ENCODE results near the gene TUT7. TPM values are rescaled to one million over a fixed set of nuclear protein-coding genes. Genes with fewer than 3 reads are reported as not detected.

Gene TUT7
- polyA plus RNA-seq, 3 donors: 7.5 to 13.3 (median 8.9) TPM

DNA sequence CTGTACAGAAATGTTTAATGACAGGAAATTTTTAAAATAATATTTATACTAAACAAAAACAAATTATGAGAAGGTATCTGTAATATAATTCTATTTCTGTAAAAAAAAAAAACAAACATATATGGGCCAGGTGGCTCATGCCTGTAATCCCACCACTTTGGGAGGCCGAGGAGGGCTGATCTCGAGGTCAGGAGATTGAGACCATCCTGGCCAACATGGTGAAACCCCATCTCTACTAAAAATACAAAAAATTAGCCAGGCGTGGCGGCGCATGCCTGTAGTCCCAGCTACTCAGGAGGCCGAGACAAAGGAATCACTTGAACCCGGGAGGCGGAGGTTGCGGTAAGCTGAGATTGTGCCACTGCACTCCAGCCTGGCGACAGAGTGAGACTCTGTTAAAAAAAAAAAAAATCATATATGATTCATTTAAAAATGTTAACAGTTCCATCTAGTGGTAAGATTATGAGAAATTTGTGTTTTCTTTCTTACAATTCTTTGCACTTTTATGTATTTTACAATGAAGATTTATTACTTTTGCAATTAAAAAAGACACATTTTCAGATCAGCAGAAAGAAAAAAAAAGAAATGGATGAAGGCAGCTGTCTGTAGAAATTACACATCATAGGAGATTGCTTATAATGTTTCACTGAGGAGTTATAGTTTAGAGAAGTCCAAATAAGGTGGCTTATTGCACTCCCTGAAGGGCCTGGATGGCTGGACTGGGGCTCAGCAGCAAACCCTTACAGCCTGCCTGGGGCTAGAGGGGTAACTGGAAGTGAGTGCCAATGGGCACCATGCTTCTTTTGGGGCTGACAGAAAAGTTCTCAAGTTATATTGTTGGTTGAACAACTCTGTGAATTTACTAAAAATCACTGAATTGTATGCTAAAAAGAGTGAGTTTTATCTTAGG lies 115.1 kb downstream of the TUT7 start:
- WGBS, 3 donors: 59 to 73% (median 68%) methylated on average over 10 of the region's 10 CpGs
- no peak overlapping the region for H3K27ac ChIP-seq (ENCODE audit: low read depth, low read length)

Other genes with a start within 250 kb of the TUT7 start
- gene C9orf153, start 94.8 kb downstream of the TUT7 start, polyA plus RNA-seq: under 1 TPM in 2 of 3 donors, not detected in 1; 0.03 to 0.19 TPM
- gene ISCA1, start 71.9 kb downstream of the TUT7 start, polyA plus RNA-seq: 10 to 100 TPM; 16.4 to 55.2 (median 40.7) TPM

Measured in adipose tissue (tissue), 3 donors.